GM21619 (cell line): ENCODE results near the gene SLC25A20.

Experiments used
- ATAC-seq: cut with Tn5 transposase; IDR thresholded peaks from one replicate; pipeline ENCODE4 v1.9.1; 2021; ENCODE audit not compliant: unreplicated experiment

SLC25A20 gene

DNA sequence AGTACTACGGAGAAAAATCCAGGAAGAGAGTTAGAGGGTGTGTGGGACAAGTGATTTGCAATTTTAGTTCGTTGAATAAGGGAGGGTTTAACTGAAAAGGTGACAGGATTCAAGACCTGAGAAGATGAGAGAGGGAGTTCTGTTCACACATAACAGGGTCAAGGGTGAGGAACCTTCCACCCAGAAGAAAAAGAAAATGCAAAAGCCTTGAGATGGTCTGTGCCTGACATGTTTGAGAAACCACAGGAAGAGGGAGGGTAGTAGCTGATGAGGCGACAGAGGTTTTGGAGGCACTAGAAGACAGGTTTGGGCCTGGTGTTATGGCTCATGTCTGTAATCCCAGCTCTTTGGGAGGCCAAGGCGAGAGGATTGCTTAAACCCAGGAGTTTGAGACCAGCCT lies 591 bp upstream of the SLC25A20 start:
- ATAC-seq: no peak

DNA sequence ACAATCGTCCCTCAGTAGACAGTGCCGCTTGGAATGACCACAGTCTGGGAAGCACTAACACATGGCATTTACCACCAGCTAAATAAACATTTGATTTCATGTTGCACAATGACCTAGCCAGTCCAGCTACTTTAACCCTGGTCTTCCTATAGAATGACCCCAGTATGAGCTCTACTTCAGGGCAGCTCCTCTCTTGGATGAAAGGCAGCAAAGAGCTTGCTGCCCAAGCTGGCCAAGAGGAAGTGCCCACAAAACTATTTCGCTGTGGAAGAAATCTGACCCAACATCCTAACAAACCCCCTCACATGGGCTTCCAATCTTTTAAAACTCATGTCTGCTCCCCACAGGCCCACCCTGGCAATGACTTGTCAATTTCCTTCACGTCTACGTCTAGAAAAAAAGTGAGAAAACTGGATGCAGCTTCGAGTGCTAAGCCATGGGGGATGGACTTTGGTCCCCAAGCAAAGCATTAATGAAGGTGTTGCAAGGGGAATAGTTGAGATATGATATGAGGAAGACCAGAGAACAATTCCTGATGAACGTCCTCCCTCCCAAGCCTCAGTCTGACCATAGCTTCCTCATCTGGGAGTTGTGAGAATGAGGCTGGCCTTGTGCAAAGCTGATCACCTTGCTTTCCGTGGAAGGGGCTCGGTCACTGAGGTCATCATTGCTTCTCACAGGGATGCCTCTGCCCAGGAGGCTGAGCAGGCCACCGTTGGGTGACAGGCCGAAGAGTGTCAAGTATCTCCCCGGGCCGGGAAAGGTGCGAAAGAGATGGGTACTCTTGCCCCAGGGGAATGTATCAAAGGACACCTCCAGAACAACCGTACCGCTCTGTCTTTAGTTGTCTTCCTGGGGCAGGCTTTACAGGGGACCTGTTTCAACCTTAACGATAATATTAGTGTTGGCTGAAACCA lies 964 bp downstream of the SLC25A20 start:
- ATAC-seq: no peak

DNA sequence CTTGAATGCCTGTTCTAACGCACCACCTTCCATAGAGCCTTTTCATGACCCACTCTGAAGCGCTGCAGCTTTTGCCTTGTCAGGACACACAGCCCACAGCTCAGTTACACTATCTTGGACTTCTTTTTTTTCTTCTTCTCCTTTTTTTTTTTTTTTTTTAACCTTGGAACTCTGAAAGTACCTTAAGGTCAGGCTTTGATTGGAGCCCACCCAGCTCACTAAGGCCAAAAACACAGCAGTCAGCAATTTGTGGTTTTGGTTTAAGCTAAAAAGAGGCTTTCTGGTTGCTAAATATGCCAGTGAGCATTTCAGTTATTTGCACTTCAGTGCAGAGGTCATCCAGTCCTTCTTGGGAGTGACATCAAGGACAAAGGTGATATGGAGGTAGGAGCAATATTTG lies 1.7 kb downstream of the SLC25A20 start:
- ATAC-seq: no peak

DNA sequence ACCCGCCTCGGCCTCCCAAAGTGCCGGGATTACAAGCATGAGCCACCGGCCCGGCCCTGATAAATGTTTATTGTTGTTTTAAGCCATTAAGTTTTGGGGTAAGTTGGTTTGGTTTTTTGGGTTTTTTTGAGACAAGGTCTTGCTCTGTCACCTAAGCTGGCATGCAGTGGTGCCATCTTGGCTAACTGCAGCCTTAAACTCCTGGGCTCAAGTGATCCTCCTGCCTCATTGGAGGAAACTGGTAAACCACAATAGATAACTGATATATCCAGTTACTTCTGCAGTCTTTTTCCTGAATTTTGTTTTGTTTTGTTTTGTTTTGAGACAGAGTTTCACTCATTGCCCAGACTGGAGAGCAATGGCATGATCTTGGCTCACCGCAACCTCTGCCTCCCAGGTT lies 4.2 kb downstream of the SLC25A20 start:
- no peak for ATAC-seq

DNA sequence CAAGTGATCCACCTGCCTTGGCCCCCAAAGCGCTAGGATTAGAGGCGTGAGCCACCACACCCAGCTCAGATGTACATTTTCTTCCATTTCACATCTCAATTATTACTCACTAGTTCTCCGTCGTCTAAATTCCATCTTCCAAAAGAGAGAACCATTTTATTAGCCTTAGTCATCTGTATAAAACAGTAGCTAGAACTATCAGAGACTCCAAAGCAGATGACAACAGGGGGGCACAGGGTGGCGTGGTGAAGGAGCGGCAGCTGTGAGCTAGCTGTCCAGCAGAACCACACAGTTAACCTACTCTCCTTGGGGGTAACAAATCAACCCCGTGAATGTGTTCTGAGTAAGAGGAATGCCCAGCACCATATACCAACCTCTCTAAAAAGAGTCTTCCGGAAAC lies 7.1 kb downstream of the SLC25A20 start:
- ATAC-seq: no peak

DNA sequence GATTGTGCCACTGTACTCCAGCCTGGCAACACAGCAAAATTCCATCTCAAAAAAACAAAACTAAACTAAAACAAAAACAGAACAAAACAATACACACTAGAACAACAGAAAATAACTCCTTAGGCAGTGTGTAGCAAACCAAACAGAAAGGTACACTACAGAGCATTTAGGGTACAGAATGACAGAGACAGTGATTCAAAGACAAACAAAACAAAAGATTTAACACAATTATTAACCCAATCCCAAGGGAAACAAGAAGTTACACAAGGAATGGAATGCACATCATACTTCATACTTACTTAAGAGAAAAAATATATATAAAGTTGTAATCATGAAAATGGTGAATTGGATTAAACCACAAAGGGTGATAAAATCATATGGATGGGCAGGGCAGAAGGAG lies 12.9 kb downstream of the SLC25A20 start:
- no peak for ATAC-seq

DNA sequence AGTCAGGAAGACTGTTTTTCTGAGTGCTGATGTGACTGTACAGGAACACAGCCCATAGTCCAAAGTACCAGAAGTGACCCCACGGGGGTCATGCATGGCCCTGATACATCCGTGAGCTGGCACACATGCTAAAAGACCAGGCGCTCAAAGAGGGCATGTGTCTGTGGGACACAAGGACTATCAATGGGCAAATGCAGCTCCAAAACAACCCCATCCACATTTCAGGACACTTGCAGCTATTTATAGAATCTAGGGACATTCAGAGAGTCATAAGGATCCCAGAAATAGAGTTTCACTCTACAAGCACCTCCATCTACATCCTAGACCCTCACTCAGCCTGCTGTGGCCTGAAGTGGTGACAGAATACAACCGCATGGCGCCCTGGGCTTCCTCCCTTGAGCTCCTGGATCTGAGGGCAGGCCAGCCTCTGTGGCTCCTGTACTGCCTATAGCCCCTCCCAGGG lies 17.0 kb downstream of the SLC25A20 start:
- no peak for ATAC-seq

DNA sequence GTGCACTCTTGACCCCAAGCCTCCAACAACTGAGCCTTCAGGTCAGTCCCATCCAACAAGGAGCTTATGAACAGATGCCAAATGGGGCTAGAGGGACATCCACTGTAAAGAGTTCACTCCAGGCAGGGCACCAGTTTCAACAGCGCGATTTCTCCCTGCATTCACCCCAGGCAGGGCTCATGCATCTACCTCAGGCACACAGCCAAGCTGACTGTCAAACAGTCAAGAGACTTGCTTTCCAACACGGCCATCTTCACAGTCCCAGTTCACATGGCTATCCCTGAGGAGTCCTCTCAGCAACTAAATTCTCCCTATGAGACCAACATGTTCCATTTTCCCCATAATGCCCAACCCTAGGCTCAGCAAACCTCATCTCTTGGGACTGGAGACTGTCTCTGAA lies 17.7 kb downstream of the SLC25A20 start:
- ATAC-seq: no peak

DNA sequence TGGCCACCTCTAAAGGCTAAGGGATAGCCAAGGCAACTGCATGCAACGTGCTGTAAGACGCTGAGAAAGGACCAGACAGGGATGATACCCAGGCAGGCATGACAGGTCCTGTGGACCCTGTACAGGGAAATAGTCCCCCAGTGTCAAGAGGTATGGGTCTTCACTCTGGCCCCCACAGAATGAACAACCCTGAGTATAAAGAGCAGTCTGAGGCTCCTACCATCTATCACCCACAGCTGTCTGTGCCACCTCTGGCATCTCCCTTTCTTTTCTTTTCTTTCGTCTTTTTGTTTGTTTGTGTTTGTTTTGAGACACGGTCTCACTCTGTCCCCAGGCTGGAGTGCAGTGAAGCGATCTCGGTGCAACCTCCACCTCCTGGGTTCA lies 18.7 kb downstream of the SLC25A20 start:
- ATAC-seq: no peak

DNA sequence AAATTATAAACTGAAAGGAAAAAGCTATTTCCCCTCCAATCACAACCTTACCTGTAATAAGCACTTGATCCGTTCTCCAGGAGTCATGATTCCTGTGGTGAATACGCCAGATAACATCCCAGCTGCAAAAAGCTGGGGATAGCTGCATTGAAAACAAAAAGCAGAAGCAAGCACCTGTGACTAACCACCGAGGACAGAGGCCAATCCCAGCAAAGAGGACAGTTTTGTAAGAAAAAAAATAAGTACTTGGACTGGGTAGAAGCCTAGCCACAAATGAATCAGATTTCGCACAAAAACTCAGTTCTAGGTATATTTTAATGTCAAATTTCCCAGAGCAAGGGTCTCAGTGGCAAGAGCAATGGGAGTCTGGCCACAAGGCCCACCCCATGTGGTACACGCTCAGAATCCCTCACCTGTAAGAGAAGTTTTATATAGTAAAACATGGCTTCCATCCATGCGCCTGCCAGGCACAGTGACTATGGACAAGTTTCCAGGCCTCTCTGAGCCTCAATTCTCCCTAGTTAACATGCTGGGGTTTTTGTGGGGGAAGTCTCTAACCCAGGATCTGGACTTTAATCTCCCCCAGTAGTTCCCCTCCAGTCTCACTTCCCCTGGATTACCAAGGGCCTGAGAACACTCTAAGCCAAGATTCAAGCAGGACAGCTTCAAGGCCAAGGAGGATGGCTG lies 19.2 kb downstream of the SLC25A20 start:
- no peak for ATAC-seq

DNA sequence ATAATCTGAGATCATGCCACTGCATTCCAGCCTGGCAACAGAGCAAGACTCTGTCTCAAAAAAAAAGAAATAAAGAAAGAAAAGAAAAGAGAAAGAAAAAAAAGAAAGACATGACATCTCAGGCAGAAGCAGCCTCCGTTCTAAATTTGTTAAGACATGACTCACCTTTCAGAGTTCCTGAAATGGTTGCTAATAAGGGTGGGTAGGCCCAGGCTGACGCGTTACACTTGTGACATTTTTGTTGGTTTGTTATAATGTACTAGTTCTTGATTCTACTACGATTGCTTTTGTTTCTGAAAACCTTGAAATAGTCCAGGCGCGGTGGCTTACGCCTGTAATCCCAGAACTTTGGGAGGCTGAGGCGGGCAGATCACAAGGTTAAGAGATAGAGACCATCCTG lies 21.0 kb downstream of the SLC25A20 start:
- no peak for ATAC-seq

DNA sequence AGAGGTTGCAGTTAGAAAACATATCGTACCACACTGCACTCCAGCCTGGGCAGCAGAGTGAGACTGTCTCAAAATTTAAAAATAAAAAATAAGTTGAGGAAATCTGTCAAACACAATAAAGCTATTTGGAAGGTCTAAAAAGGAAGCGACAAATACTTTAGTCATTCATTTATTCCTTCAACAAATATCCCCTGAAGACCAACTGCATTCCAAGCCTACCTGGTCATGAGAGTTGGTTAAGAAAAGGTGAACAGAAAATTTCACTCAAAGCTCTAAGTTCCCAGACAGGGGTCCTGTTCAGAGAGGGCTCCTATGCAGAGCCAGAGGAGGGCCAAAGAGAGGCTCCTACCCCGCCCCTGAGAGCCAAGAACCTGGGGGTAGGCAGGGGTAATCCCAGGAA lies 35.6 kb downstream of the SLC25A20 start:
- ATAC-seq: no peak

DNA sequence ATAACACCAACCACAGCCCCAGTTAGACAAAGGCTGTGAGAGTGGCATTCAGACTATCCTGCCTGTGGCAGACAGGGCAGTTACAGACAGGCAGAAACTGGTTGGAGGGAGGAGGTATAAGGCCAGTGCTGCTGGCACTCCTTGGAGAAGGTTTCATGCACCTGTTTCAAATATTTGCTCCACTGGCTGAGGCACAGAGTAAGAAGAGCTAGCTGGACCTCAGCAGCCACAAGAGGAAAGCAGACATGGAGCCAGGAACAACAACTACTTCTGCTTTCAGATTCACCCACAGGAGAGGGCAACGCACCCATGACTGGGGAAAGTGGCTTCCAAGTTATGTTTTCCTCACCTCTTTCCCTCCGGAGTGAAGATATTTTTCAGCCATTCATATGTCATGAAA lies 39.5 kb downstream of the SLC25A20 start:
- no peak for ATAC-seq

DNA sequence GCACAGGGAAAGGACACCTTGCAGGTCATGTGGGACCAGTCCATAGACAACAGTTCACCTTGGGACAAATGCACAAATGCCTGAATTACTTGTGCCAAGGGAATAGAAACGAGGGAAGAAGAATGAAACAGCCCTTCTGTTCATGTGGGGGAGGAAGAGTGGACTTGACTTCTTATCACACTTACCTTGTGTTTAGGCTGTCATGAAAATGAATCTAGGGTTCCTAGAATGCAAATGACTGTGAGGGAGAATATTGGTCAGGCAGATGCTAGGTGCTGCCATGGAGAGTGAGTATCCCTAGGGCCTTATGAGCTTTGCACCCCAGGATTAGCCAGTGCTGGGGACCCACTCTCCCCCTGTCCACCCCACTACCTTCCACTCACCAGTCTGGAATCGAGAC lies 40.0 kb downstream of the SLC25A20 start:
- no peak for ATAC-seq

DNA sequence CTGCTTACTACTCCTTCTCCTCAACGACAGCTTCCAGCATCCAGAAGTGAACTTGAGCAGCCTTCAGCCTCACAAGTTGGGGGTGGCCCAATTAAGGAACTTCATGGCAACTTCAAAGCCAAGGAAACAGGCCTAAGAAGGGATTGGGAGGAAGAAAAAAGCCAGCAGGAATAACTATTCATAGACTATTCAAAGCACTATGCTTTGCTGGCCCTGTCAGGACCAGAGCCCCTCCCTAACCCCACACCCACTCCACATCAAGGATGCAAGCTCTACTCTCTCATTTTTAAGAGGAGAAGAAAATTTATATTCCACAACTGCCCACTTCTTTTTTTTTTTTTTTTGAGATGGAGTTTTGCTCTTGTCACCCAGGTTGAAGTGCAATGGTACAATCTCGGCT lies 41.0 kb downstream of the SLC25A20 start:
- ATAC-seq: no peak

DNA sequence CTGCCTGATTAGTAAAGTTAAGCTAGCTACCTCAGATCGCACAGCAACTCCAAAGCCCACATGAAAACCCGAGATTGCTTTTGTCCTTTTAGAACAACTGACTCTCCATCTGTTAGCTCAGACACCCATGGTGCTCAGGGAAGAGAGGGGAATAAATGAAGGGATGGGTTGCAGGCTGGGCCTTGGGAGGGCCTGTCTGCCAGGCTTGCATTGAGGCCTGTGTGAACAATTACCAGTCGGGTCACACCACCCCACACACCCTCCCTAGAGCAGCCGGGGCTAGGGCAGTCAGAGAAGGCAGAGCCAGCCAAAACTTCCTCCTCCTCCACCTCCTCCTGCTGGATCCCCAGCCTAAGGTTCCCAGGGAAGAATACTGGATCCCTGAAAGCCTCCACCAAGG lies 42.2 kb downstream of the SLC25A20 start:
- ATAC-seq: no peak

DNA sequence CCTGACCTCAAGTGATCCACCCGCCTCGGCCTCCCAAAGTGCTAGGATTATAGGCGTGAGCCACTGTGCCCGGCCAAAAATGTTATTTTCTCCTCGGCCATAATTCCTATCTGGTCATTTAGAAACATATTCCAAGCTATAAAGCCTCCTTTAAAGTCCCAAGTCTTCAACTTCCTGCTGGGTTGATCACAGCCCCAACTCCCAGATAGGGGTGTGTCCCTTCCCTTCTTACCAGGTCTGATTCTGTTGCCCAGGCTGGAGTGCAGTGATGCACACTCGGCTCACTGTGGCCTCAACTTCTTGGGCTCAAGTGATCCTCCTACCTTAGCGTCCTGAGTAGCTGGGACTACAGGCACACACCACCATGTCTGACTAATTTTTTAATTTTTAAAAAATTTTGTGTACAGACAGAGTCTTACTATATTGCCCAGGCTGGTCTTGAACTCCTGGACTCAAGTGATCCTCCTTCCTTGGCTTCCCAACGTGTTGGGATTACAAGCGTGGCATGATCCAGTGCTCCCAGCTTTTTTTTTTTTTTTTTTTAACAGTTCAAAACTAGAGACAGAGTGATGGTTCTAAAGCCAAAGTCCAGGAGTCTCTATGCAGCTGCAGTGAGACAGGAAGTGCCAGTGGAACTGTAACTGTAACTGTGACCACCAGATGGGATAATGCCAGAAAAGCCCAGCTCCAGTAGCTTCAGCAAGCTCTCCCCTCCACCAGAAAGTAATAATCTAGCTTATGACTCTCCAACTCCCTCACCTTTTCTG lies 42.8 kb downstream of the SLC25A20 start:
- no peak for ATAC-seq

DNA sequence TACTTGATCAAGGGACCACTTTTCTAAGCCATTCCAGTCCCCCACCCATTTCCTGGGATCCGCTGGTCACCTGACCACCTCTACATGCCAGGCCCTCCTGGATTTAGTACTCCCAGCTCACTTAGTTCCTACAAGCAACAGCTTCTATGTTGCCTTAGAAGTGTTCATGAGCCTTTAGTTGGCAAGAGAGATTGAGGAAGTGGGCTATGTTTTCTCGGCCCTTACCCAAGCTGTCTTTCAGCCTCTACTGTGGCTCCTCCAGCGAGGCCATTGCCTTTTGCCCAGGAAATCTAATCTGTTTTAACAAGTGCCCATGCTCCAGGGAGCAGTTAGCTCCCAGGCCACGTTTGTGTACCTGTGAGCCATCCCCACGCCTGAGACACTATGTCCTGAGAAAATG lies 46.5 kb downstream of the SLC25A20 start:
- no peak for ATAC-seq

DNA sequence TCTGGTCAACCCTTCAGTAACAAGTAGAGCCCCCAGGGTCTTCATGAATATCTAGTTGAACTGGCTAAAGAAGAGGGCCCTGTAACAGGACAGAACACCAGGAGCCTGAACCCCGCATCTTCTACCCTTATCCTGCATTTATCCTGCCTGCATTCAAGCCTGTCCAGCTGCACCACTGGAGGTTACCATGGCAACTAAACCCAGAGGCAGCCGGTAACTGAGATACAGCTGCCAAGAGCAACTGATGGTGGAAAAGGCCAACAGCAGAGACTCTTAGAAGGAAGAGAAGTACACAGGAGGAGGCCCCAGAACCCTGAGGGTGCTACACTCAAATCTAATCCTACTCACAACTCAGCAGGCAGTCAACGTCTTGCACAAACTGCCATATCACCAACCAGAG lies 47.3 kb downstream of the SLC25A20 start:
- no peak for ATAC-seq

DNA sequence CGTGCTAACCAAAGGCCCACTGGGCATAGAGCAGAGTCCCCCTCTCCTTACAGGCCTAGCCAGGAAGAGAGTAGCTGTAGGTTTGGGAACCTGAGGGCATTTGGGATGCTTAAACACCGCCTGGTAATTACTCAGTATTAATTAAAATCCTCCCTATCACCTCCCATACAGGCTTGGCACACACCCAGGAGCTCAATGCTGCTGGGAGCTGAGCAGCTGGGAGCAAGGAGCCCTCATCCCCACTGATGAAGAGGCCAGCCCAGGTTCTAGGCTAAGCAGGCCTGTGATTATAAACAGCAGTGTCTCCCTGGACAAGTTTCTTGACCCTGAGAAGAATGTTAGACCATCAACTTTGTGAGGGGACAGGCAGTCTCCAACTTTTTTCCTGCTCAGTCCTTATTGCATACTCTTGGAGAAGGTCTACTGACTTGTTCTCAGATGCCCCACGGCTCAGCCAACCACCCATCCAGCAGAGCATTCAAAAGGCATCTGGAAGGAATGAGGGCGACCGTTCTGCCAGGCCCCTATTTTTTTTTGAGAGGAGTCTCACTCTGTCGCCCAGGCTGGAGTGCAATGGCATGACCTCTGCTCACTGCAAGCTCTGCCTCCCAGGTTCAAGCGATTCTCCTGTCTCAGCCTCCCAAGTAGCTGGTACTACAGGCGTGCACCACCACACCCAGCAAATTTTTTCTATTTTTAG lies 49.7 kb downstream of the SLC25A20 start:
- no peak for ATAC-seq
